ENCODE data around the gene ARL6IP4.

ARL6IP4 gene

DNA sequence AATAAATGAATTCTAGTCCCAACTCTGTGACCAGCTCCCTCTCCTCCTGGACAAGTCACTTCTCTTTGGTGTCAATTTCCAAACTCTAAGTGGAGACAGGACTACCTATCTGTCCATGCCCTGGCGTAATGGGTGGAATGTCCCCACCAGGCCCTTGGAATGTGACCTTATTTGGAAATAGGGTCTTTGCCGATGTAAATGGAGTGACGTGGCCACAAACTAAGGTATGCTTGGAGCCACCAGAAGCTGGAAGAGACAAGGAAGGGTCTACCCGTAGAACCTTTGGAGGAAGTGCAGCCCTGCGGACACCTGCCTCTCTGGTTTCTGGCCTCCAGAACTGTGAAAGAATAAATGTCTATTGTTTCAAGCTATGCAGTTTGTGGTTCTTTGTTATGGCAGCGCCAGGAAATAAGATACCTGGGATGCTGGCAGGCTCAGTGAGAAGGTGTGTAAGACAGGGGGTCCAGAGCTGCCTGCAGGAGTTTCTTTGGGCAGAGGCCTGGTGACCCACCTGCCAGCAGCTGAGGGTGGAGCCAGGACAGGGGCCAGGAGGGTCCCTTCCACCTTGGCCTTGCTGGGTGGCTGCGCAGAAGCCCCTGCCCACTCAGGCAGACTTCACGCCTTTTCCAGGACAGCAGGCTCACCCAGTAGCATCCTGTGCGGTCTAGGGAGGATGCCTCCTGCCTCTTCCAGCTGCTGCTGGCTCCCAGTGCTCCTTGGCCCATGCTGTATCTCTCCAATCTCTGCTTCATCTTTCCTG lies 45.8 kb downstream of the ARL6IP4 start:
- Histone ChIP-seq H3K27me3 (ENCODE audit: insufficient read depth, poor library complexity, severe bottlenecking) (no peaks in the 10 kb centered on the region), H3K27ac (replicated peaks) (no peak overlapping the region), H3K4me3 (replicated peaks; ENCODE audit: insufficient read depth, low read length) (no peak overlapping the region)
- TF ChIP-seq, protein P1, sequence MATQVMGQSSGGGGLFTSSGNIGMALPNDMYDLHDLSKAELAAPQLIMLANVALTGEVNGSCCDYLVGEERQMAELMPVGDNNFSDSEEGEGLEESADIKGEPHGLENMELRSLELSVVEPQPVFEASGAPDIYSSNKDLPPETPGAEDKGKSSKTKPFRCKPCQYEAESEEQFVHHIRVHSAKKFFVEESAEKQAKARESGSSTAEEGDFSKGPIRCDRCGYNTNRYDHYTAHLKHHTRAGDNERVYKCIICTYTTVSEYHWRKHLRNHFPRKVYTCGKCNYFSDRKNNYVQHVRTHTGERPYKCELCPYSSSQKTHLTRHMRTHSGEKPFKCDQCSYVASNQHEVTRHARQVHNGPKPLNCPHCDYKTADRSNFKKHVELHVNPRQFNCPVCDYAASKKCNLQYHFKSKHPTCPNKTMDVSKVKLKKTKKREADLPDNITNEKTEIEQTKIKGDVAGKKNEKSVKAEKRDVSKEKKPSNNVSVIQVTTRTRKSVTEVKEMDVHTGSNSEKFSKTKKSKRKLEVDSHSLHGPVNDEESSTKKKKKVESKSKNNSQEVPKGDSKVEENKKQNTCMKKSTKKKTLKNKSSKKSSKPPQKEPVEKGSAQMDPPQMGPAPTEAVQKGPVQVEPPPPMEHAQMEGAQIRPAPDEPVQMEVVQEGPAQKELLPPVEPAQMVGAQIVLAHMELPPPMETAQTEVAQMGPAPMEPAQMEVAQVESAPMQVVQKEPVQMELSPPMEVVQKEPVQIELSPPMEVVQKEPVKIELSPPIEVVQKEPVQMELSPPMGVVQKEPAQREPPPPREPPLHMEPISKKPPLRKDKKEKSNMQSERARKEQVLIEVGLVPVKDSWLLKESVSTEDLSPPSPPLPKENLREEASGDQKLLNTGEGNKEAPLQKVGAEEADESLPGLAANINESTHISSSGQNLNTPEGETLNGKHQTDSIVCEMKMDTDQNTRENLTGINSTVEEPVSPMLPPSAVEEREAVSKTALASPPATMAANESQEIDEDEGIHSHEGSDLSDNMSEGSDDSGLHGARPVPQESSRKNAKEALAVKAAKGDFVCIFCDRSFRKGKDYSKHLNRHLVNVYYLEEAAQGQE (IDR thresholded peaks at IDR 0.05; ENCODE audit: insufficient replicate concordance, low read depth), result no peak
- no peak for TF ChIP-seq SPI1 (IDR thresholded peaks at IDR 0.05; ENCODE audit: borderline replicate concordance, low read depth)
- no peak for TF ChIP-seq POLR2AphosphoS5 (IDR thresholded peaks at IDR 0.05; ENCODE audit: low read depth)
- TF ChIP-seq GABPA (IDR thresholded peaks at IDR 0.05; ENCODE audit: low read depth), result no peak
- TF ChIP-seq, protein P2, sequence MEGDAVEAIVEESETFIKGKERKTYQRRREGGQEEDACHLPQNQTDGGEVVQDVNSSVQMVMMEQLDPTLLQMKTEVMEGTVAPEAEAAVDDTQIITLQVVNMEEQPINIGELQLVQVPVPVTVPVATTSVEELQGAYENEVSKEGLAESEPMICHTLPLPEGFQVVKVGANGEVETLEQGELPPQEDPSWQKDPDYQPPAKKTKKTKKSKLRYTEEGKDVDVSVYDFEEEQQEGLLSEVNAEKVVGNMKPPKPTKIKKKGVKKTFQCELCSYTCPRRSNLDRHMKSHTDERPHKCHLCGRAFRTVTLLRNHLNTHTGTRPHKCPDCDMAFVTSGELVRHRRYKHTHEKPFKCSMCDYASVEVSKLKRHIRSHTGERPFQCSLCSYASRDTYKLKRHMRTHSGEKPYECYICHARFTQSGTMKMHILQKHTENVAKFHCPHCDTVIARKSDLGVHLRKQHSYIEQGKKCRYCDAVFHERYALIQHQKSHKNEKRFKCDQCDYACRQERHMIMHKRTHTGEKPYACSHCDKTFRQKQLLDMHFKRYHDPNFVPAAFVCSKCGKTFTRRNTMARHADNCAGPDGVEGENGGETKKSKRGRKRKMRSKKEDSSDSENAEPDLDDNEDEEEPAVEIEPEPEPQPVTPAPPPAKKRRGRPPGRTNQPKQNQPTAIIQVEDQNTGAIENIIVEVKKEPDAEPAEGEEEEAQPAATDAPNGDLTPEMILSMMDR (IDR thresholded peaks at IDR 0.05; ENCODE audit: insufficient read depth, low read length), result no peak
- no peak for DNase-seq (ENCODE audit: low read depth in 1 of 2, low spot score in 1 of 2)

DNA sequence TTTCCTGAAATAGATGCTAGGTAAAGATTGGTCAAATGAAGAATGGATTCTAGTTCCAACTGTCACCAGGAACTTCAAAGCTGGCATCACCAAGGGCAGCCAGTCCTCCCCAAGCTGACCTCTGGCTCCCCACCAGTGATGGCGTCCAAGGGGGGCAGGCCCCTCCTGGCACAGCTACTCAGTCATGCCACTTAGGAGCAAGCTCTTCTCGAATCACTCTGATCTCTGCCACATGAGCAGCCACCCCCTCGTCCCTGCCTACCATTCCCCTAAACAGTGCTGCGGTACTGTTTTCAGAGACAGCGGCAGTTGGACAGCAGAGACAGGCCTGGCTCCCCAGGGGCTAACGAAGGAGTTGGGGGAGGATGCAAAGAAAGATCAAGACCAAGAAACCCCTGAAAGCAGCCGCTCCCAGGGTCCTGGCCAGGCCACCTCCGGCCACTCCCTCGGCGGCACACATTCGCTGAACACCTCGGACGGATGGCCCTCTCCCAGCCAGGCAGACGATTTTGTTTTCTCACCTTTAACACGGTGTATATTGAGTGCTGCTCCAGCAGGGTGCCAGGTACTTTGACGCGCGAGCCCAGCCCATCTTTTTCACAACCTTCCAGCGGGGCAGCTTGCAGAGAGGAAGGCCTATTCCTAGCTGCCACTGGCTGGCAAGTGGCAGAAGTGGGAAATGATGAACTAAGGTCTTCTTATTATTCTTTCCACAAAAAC lies 47.4 kb downstream of the ARL6IP4 start:
- DNase-seq (ENCODE audit: low read depth in 1 of 2, low spot score in 1 of 2), result no peak
- Histone ChIP-seq H3K27me3 (ENCODE audit: insufficient read depth, poor library complexity, severe bottlenecking) (no peaks in the 10 kb centered on the region), H3K27ac (replicated peaks) (no peak overlapping the region), H3K4me3 (replicated peaks; ENCODE audit: insufficient read depth, low read length) (no peak overlapping the region)
- TF ChIP-seq, protein P2 (IDR thresholded peaks at IDR 0.05; ENCODE audit: insufficient read depth, low read length), result no peak
- TF ChIP-seq GABPA (IDR thresholded peaks at IDR 0.05; ENCODE audit: low read depth) (no peak), SPI1 (IDR thresholded peaks at IDR 0.05; ENCODE audit: borderline replicate concordance, low read depth) (no peak), POLR2AphosphoS5 (IDR thresholded peaks at IDR 0.05; ENCODE audit: low read depth) (no peak)
- TF ChIP-seq, protein P1 (IDR thresholded peaks at IDR 0.05; ENCODE audit: insufficient replicate concordance, low read depth), result no peak

DNA sequence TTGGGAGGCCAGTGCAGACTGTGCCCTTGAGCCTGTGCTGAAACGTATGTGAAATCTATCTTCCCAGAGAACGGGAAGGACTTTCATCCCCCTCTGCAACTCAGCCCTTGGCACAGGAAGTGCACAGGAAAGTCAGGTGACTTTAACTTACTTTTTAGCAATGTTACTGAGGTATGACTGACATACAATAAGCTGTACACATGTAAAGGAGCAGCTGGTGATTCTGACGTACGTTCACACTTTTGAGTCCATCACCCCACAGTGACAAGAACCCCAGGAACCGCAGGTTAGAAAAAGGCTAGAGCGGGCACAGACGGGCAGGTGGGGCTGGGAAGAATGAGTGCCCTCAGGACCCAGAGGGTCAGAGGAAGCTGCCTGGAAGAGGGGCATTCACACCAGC lies 48.0 kb downstream of the ARL6IP4 start:
- Histone ChIP-seq H3K27ac (replicated peaks) (no peak overlapping the region), H3K27me3 (ENCODE audit: insufficient read depth, poor library complexity, severe bottlenecking) (no peaks in the 10 kb centered on the region), H3K4me3 (replicated peaks; ENCODE audit: insufficient read depth, low read length) (no peak overlapping the region)
- DNase-seq (ENCODE audit: low read depth in 1 of 2, low spot score in 1 of 2), result no peak
- TF ChIP-seq, protein P1 (IDR thresholded peaks at IDR 0.05; ENCODE audit: insufficient replicate concordance, low read depth), result no peak
- no peak for TF ChIP-seq GABPA (IDR thresholded peaks at IDR 0.05; ENCODE audit: low read depth)
